GM12878 (cell line): ENCODE measurements around the gene RIC3. TPM values are rescaled to one million over a fixed set of nuclear protein-coding genes. Genes with fewer than 3 reads are reported as not detected.
"Not testable (repeated sequence)": the region's sequence is repeated elsewhere in the genome, so short reads cannot be mapped to it uniquely, and the experiment has no call there.

Source experiments
- ATAC-seq: fragments of 200-7000 bp; cut with Tn5 transposase; 3 replicates; pipeline ENCODE4 v1.9.1; 2020; ENCODE audit warnings: mild to moderate bottlenecking, moderate library complexity
- BruUV-seq: library from RNA; stranded (reverse); fragments of 400-500 nt; replicated peaks from 2 replicates; lab custom pipeline; 2021; lab: Mats Ljungman, UMichigan
- CTCF ChIA-PET: fragments of 300-600 bp; sonication (Branson Sonifier 250); formaldehyde crosslinking; extraction: SDS; loops from one replicate; lab custom pipeline; 2021; ENCODE audit warnings: inconsistent platforms; lab: Yijun Ruan, JAX
- POLR2A ChIA-PET: fragments of 350-600 bp; formaldehyde crosslinking; extraction: SDS; loops from one replicate; lab custom pipeline; 2021; ENCODE audit warnings: inconsistent platforms; lab: Charles Lee
- RAD21 ChIA-PET: fragments of 300-600 bp; sonication (Branson Sonifier 250); formaldehyde crosslinking; loops from one replicate; lab custom pipeline; 2023; ENCODE audit warnings: antibody characterized with exemption; ENCODE audit not compliant: unreplicated experiment; lab: Charles Lee
- SMC1A ChIA-PET: fragments of 300-600 bp; sonication (Branson Sonifier 250); formaldehyde crosslinking; loops from one replicate; lab custom pipeline; 2023; ENCODE audit not compliant: unreplicated experiment, uncharacterized antibody; lab: Charles Lee
- DNase-seq: peaks from one replicate; pipeline ENCODE4 v3.0.0-alpha.2; 2011; ENCODE audit warnings: low read depth, low spot score
- FAIRE-seq: peaks from 3 replicates; lab custom pipeline; 2011; peaks lifted over from hg19 to GRCh38; lab: Jason Lieb, UNC
- H2AFZ ChIP-seq: 2 replicates; pipeline ENCODE4 v1.6.0; 2011; ENCODE audit warnings: low read depth, low read length, control low read depth; ENCODE audit not compliant: control insufficient read depth
- H3K27ac ChIP-seq: 2 replicates; pipeline ENCODE4 v1.5.1; 2011; ENCODE audit warnings: control low read depth; ENCODE audit not compliant: control insufficient read depth, insufficient read depth
- H3K27me3 ChIP-seq, 2 experiments: replicated peaks in 1 of 2; 2 replicates each; pipeline versions ENCODE4 v1.6.0 to v1.6.1; 2011; ENCODE audit warnings: low read length in 1 of 2; ENCODE audit not compliant: control insufficient read depth in 2 of 2, insufficient read depth in 2 of 2
- H3K36me3 ChIP-seq, 2 experiments: 2 replicates each; pipeline ENCODE4 v1.5.1; 2011; ENCODE audit warnings: low read length in 1 of 2; ENCODE audit not compliant: control insufficient read depth in 2 of 2, insufficient read depth in 2 of 2
- H3K4me1 ChIP-seq: 2 replicates; pipeline ENCODE4 v1.6.1; 2011; ENCODE audit warnings: mild to moderate bottlenecking, low read length, moderate library complexity, mixed read lengths; ENCODE audit not compliant: control insufficient read depth, insufficient read depth
- H3K4me2 ChIP-seq: 2 replicates; pipeline ENCODE4 v1.6.0; 2011; ENCODE audit warnings: control low read depth; ENCODE audit not compliant: control insufficient read depth, insufficient read depth
- H3K4me3 ChIP-seq: fragments of 200-600 bp; sonication (generic); 2 replicates; pipeline ENCODE4 v1.5.1; 2016
- H3K79me2 ChIP-seq: 2 replicates; pipeline ENCODE4 v1.6.0; 2011; ENCODE audit warnings: low read length; ENCODE audit not compliant: control insufficient read depth, insufficient read depth
- H3K9ac ChIP-seq: 2 replicates; pipeline ENCODE4 v1.8.0; 2011; ENCODE audit warnings: low read length, control low read depth, mixed read lengths; ENCODE audit not compliant: control insufficient read depth, insufficient read depth
- H3K9me3 ChIP-seq: replicated peaks from 3 replicates; pipeline ENCODE4 v1.5.1; 2011; ENCODE audit warnings: mild to moderate bottlenecking, low read length; ENCODE audit not compliant: control insufficient read depth, insufficient read depth
- H4K20me1 ChIP-seq: 2 replicates; pipeline ENCODE4 v1.6.0; 2011; ENCODE audit not compliant: control insufficient read depth, insufficient read depth
- DPF2 ChIP-seq: fragments of 450-650 bp; IDR thresholded peaks from 2 replicates; pipeline ENCODE4 v1.6.1; 2017; ENCODE audit warnings: mild to moderate bottlenecking
- IRF4 ChIP-seq: IDR thresholded peaks from 2 replicates; pipeline ENCODE4 v1.6.1; 2011; ENCODE audit warnings: low read depth, low read length
- KLF5 ChIP-seq: fragments of 450-650 bp; IDR thresholded peaks from 2 replicates; pipeline ENCODE4 v1.6.1; 2014; ENCODE audit warnings: mild to moderate bottlenecking; ENCODE audit not compliant: partially characterized antibody
- PML ChIP-seq: IDR thresholded peaks from 2 replicates; pipeline ENCODE4 v1.6.1; 2012; ENCODE audit warnings: low read length, inconsistent platforms
- POLR2A ChIP-seq: IDR thresholded peaks from 2 replicates; pipeline ENCODE4 v1.6.1; 2011; ENCODE audit warnings: low read depth, mild to moderate bottlenecking, low read length
- STAT3 ChIP-seq: IDR thresholded peaks from 2 replicates; pipeline ENCODE4 v1.6.1; 2011; ENCODE audit warnings: low read depth, low read length, improper control_type of control experiment
- ZNF207 ChIP-seq: fragments of 450-650 bp; IDR thresholded peaks from 2 replicates; pipeline ENCODE4 v1.6.1; 2014; ENCODE audit warnings: antibody characterized with exemption, mild to moderate bottlenecking, borderline replicate concordance
- WGBS: methylation state at CpG from one replicate; pipeline ENCODE4 v1.1.6; 2016; ENCODE audit warnings: low lambda C conversion rate; ENCODE audit not compliant: insufficient replicate concordance, insufficient coverage; ENCODE audit errors: missing lambda C conversion rate; 5-methylcytosine and 5-hydroxymethylcytosine counted together
- in situ Hi-C: fragments of 300-500 bp; cut with MboI; formaldehyde crosslinking; loops from 9 replicates; pipeline ENCODE4 v1.14.3; 2018; ENCODE audit warnings: mixed read lengths
- intact Hi-C: fragments of 100-400 bp; cut with micrococcal nuclease; formaldehyde crosslinking; loops from one replicate; pipeline ENCODE4 v1.14.2; 2022; ENCODE audit not compliant: unreplicated experiment
- polyA plus RNA-seq, 11 experiments: library from polyadenylated mRNA; depleted of rRNA in 4 of 11; unstranded in 6 of 11; stranded (reverse) in 5 of 11; fragments of >200 nt; fragmentation: Nextera tagmentation in 4 of 11; fragmentation: Illumina TruSeq in 1 of 11; extraction: Ambion mirVana in 4 of 11; extraction: Trizol in 1 of 11; gene quantifications; 1 replicate in 1 of 11; 2 replicates in 10 of 11; pipeline versions ENCODE4 v1.2.1 to v1.2.3, GENCODE V29; 2011 to 2016; ENCODE audit warnings: inconsistent platforms in 2 of 11, missing spikeins in 2 of 11, low read depth in 1 of 11
- total RNA-seq, 4 experiments: library from RNA; depleted of rRNA in 3 of 4; stranded (reverse); fragments of >200 nt in 3 of 4; fragmentation: Illumina TruSeq in 1 of 4; extraction: Trizol in 1 of 4; gene quantifications; 2 replicates each; pipeline versions ENCODE4 v1.2.1 to v1.2.3, GENCODE V29; 2013 to 2021
- TF ChIP-seq, protein P1 (sequence below): IDR thresholded peaks from 2 replicates; pipeline ENCODE4 v1.6.1; 2012; ENCODE audit warnings: improper control_type of control experiment, low read depth, low read length; ENCODE audit not compliant: insufficient replicate concordance

RIC3 gene
- total and polyA plus RNA-seq, 10 of the 15 experiments (the other 5 are each of a cell fraction or from before 2014, with no cell fraction given), result 0.90 to 8.9 (median 2.2) TPM

- no peak overlapping the region for H2AFZ ChIP-seq
- H3K9me3 ChIP-seq, result no peaks in the 10 kb centered on the region
- ATAC-seq, result no peak
- intact Hi-C loops (no loop called here), in situ Hi-C loops (no loop called here)
- CTCF ChIA-PET, result no interaction called here
- no TSS peak for BruUV-seq
- no peaks in the 10 kb centered on the region for H3K4me1 ChIP-seq
- POLR2A ChIA-PET, result no interaction called here
- H3K27ac ChIP-seq, result no peak overlapping the region
- no peak for DNase-seq
- H3K27me3 ChIP-seq, result no peaks in the 10 kb centered on the region; a peak in 1 of 4 replicates
- no peak overlapping the region for H3K4me2 ChIP-seq
- no peak for FAIRE-seq
- H3K79me2 ChIP-seq, result no peaks in the 10 kb centered on the region
- no peak overlapping the region for H3K9ac ChIP-seq
- SMC1A ChIA-PET, result interaction anchor here (0.9 to 1.3 kb wide), 2 partner anchors 9 to 10 kb away, joined by 3 read pairs; no protein-coding TSS in a partner anchor
- H3K4me3 ChIP-seq, result no peak overlapping the region
- RAD21 ChIA-PET, result no interaction called here
- H3K36me3 ChIP-seq, result no peaks in the 10 kb centered on the region
- no peak for TF ChIP-seq ZNF207
- TF ChIP-seq, protein P1, sequence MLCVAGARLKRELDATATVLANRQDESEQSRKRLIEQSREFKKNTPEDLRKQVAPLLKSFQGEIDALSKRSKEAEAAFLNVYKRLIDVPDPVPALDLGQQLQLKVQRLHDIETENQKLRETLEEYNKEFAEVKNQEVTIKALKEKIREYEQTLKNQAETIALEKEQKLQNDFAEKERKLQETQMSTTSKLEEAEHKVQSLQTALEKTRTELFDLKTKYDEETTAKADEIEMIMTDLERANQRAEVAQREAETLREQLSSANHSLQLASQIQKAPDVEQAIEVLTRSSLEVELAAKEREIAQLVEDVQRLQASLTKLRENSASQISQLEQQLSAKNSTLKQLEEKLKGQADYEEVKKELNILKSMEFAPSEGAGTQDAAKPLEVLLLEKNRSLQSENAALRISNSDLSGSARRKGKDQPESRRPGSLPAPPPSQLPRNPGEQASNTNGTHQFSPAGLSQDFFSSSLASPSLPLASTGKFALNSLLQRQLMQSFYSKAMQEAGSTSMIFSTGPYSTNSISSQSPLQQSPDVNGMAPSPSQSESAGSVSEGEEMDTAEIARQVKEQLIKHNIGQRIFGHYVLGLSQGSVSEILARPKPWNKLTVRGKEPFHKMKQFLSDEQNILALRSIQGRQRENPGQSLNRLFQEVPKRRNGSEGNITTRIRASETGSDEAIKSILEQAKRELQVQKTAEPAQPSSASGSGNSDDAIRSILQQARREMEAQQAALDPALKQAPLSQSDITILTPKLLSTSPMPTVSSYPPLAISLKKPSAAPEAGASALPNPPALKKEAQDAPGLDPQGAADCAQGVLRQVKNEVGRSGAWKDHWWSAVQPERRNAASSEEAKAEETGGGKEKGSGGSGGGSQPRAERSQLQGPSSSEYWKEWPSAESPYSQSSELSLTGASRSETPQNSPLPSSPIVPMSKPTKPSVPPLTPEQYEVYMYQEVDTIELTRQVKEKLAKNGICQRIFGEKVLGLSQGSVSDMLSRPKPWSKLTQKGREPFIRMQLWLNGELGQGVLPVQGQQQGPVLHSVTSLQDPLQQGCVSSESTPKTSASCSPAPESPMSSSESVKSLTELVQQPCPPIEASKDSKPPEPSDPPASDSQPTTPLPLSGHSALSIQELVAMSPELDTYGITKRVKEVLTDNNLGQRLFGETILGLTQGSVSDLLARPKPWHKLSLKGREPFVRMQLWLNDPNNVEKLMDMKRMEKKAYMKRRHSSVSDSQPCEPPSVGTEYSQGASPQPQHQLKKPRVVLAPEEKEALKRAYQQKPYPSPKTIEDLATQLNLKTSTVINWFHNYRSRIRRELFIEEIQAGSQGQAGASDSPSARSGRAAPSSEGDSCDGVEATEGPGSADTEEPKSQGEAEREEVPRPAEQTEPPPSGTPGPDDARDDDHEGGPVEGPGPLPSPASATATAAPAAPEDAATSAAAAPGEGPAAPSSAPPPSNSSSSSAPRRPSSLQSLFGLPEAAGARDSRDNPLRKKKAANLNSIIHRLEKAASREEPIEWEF, result no peak
- TF ChIP-seq STAT3, result no peak
- TF ChIP-seq KLF5, result no peak
- no peak for TF ChIP-seq DPF2
- TF ChIP-seq IRF4, result no peak
- TF ChIP-seq PML, result no peak
- TF ChIP-seq POLR2A, result no peak
- H4K20me1 ChIP-seq, result no peaks in the 10 kb centered on the region
These were observed 4.1 kb downstream of the RIC3 start for GRCh38 chr11:8164746-8165145.

DNA sequence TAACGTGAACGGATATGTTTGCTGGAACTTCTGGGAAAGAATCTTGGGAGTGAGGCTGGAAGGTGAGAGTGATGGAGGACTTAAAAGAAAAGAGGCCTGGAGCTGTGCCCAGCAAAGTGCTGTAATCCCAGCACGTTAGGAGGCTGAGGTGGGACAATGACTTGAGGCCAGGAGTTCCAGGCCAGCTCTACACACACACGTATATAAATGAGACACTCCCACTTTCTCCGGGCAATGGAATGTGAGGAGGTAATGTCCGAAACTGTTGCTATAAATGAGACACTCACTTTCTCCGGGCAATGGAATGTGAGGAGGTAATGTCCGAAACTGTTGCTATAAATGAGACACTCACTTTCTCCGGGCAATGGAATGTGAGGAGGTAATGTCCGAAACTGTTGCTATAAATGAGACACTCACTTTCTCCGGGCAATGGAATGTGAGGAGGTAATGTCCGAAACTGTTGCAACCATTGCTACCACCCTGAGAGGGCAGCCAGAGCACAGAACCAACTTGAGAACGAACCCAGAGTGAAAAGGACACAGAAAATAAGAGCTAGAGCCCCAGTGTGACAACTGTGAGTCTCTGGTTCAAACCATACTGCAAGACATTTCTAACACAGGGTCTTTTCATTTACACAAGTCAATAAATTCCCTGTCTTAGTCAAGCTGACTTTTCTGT is 7.1 kb downstream of the RIC3 start:
- H2AFZ ChIP-seq, DNase-seq, H3K4me1 ChIP-seq, SMC1A ChIA-PET, RAD21 ChIA-PET, H3K27me3 ChIP-seq, H3K9me3 ChIP-seq, POLR2A ChIA-PET, H3K79me2 ChIP-seq, CTCF ChIA-PET, H3K9ac ChIP-seq, BruUV-seq, H3K27ac ChIP-seq, intact Hi-C loops, H4K20me1 ChIP-seq, H3K4me2 ChIP-seq, H3K36me3 ChIP-seq, in situ Hi-C loops, H3K4me3 ChIP-seq, FAIRE-seq, ATAC-seq: not testable (repeated sequence)
- WGBS, result 26% methylated on average over 12 of the region's 13 CpGs
